ENCODE results near the gene GALM.
"Not testable (repeated sequence)": the region's sequence is repeated elsewhere in the genome, so short reads cannot be mapped to it uniquely, and the experiment has no call there.

GALM gene

DNA sequence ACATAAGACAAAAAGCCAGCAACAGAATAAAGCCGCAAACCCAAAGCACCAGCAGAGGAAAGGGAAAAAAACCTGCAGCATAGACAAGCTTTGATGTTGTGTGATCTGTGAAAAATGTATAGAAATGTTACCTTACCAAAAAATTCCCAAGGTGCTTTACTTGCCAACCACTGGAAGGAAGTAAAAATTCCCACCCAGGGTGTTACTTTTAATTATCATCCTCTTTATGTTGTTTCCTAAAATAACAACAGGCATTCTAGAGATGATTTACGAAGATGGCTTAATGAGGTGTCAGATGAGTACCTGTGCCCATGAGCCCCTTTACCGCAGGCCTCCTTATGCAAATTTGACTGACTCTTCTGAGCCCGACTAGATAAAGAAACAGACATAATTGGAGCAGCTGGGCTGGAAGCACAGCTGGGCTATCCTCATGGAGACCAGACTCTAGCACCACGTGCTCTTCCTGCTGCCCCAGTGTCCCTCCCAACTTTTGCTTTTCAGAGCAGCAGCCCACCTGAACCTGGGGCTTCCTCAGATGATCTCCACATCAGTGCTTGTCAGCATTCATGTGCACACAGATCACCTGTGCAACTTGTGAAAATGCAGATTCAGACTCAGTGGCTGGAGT lies 43.8 kb downstream of the GALM start:
- DNase-seq (ENCODE audit: low read depth in 2 of 2) = no peak

DNA sequence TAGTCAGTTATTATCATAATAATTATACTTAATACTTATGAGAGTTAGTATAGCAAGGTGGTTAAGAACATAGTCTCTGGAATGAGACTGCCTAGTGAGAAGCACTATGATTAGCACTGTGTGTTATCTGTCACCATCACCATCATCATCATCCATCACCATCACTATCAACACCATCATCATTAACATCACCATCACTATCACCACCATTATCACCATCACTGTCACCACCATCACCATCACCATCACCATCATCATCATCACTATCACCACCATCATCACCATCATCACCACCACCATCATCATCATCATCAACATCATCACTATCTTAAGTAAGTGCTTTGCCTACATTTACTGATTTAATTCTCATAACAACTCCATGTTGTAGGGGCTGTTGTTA lies 45.6 kb downstream of the GALM start:
- DNase-seq (ENCODE audit: low read depth in 2 of 2) = no peak

DNA sequence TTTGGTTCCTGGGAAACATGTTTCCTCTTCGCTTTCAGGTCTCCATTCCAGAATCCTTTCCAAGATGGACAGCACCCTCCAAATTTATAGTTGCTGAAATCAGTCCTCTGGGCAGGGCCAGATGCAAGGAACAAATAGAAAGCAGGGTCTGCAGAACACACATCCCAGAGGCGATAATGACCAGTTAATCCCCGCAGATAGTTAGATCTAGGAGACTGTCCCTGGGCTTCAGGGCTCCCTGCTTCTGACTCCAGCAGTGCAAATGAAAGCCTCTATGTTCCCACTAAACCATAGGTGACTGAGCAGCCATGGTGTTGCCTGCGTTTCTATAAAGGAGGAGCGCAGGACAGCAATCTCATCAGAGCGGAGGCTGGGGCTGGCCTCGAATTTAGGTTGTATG lies 46.5 kb downstream of the GALM start:
- DNase-seq (ENCODE audit: low read depth in 2 of 2) = no peak

- no peak for DNase-seq (ENCODE audit: low read depth in 2 of 2)
These were observed 47.0 kb downstream of the GALM start for GRCh38 chr2:38712871-38713270.

- DNase-seq (ENCODE audit: low read depth in 2 of 2) = no peak
These were observed 47.4 kb downstream of the GALM start for GRCh38 chr2:38713338-38713737.

DNA sequence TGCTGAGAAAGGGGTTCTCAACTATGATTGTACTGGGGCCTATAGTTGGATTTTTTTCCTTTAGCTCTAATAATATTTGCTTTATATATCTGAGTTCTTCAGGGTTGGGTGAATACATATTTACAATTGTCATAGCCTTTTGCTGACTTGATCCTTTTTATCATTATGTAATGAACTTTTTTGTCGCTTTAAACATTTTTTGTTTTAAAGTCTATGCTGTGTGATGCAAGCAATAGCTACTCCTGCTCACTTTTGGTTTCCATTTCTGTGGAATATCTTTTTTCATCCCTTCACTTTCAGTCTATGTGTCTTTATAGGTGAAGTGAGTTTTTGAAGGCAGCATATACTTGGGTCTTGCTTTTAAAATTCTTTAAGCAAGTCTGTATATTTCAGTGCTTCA lies 49.0 kb downstream of the GALM start:
- DNase-seq (ENCODE audit: low read depth in 2 of 2) = not testable (repeated sequence)

- no peak for DNase-seq (ENCODE audit: low read depth in 2 of 2)
These were observed 50.3 kb downstream of the GALM start for GRCh38 chr2:38716185-38716584.

DNA sequence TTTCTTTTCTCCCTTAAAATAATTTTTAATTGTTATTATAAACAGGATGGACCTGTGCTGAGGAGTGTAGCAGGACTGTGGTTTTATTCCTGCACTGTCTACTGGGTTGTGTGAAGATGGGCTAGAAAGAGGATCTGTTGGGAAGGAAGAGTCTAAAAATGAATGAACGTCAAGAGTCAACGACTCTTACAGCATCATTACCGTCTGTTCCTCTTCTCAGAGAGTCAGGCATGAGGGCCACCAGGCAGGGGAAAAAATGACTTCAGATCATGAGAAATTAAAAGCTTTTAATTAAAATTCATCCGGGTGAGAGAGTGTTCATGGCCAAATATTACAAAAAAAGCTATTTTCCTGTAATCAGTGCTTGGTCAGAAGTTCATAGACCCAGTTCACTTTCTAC lies 52.7 kb downstream of the GALM start:
- DNase-seq (ENCODE audit: low read depth in 2 of 2) = no peak

GRCh38 chr2:38719706-38720105 lies 53.8 kb downstream of the GALM start:
- DNase-seq (ENCODE audit: low read depth in 2 of 2) = no peak

DNA sequence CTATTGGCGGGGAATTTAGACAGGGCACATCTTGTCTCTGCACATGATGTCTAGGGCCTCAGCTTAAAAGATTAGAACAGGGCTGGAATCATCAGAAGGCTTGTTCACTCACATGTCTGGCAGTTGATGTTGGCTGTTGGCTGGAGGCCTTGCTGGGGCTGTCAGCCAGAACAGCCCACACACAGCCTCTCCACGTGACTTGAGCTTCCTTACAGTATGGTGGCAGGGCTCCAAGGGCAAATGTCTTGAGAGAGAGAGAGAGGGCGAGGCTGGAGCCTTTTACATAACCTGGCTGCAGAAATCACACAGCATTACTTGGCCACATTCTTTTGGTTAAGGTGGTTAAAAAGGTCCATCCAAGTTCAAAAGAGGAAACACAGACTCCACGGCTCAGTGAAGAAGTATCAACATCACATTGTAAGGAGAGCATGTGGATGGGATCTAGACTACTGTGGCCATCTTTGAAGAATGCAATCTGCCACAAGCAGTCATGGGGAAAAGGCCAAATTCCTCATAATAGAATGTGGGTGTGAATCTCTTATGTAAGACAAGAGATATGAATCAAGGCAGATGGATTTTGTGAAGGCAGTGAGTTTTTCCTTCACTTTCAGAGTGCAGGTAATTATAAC lies 54.8 kb downstream of the GALM start:
- DNase-seq (ENCODE audit: low read depth in 2 of 2) = no peak

DNA sequence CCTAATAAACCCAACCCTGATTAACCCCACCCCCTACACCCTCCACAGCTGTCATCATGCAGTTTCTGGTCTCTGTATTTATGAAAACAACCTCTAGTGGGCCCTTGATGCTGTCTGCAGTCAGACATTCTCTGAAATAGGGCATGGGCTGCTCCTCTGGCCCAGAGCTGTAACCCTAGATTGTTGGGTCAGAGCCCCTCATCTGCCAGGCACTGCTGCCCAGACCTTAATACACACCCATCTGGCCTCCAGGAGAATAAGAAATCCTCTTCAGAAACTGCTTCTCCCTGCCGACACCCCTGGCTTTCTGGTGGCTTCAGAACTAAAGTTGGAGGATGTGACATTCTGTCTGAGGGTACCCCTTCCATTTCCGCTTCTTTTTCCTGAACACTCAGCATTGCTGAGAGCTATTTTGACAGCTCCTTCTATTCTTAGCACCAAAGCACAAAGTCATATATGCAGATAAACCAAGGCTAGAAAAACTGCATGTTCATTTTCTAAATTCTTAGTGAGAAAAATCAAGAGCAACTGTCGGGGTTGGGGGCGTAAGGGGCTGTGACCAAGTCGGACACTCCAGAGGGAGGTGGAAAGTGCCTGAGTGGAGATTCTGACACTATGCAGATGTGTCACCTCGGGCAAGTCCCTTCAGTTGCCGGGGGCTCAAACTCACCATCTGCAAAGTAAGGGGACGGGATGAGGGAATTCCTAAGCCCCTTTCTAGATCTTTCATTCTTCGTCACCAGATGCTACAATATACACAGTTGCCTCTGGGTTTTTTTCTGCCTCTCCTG lies 56.6 kb downstream of the GALM start:
- DNase-seq (ENCODE audit: low read depth in 2 of 2) = peak in 1 of 2 donors; percentile 47

- no peak for DNase-seq (ENCODE audit: low read depth in 2 of 2)
These were observed 57.3 kb downstream of the GALM start for GRCh38 chr2:38723173-38723572.

DNA sequence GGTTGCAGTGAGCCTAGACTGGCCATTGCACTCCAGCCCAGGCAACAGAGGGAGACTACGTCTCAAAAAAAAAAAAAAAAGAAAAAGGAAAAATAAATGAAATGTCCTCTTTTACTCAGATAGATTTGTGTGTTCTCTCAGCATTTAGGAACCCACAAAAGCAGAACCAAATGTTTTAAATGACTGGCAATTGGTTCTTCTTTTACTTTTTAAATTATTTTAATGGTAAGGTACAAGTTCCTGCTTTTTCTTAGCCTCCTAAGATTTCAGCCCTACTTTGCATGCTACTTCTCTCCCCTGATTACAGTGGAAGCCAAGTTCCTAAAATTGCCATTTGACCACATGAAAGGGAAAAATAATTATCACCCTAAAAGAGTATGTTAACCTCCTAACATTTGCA lies 61.7 kb downstream of the GALM start:
- no peak for DNase-seq (ENCODE audit: low read depth in 2 of 2)

DNA sequence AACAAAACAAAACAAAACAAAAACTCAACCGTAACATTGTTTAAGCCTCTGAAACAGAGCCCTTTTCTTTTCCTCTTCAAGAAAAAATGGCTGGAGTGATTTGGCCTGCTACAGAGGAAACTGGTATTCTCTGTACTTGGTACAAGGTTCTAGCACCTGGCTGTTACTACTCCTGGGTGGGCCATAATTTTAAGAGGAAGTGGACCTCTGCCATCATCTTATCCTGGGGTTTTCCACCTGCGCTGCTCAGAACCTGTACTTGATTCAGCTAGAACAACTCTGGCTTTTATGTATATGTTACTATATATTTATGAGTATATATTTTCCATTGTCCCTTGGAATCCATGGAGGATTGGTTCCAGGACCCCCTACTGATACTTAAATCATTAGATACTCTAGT lies 62.8 kb downstream of the GALM start:
- no peak for DNase-seq (ENCODE audit: low read depth in 2 of 2)

GRCh38 chr2:38731090-38731489 lies 65.2 kb downstream of the GALM start:
- no peak for DNase-seq (ENCODE audit: low read depth in 2 of 2)

DNA sequence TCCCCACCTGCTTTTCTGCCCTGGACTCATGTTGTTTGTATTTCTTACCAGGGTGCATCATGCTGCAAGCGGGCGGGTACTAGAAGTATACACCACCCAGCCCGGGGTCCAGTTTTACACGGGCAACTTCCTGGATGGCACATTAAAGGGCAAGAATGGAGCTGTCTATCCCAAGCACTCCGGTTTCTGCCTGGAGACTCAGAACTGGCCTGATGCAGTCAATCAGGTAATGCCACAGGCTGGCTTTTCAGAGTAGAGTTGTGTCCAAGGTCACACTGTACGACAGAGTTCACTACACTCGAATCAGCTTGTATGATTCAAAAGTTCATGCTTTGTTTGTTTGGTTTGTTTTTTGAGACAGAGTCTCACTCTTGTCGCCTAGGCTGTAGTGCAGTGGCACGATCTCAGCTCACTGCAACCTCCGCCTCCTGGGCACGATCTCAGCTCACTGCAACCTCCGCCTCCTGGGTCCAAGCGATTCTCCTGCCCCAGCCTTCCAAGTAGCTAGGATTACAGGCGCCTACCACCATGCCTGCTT lies 65.8 kb downstream of the GALM start:
- DNase-seq (ENCODE audit: low read depth in 2 of 2) = no peak

DNA sequence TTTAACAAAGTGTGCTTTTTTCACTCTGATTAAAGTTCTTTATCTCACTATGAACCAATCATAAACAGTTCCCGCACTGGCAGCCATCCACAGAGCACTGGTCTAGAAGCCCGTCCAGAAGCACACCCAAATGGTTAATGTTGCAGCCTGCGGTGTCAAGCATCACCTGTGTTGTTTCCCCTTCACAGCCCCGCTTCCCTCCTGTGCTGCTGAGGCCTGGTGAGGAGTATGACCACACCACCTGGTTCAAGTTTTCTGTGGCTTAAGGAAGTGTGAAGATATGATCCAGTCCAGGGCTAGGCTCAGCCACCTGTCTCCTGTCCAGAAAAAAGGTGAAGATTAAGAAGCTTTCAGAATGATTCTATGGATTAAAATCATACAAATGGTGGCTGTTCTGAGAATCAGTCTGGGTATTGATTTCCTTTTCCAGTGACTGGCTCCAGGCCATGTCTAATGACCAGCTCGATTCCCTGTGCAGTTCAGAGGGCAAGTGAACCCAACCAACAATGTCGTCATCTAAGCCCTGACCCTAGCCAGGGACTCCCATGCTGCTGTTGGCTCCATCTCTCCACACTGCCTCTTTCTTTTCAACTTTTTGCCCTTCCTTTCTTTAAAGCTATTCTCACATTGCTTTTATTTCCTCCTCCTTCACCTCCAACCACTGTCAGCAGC lies 67.5 kb downstream of the GALM start:
- DNase-seq (ENCODE audit: low read depth in 2 of 2) = no peak

DNA sequence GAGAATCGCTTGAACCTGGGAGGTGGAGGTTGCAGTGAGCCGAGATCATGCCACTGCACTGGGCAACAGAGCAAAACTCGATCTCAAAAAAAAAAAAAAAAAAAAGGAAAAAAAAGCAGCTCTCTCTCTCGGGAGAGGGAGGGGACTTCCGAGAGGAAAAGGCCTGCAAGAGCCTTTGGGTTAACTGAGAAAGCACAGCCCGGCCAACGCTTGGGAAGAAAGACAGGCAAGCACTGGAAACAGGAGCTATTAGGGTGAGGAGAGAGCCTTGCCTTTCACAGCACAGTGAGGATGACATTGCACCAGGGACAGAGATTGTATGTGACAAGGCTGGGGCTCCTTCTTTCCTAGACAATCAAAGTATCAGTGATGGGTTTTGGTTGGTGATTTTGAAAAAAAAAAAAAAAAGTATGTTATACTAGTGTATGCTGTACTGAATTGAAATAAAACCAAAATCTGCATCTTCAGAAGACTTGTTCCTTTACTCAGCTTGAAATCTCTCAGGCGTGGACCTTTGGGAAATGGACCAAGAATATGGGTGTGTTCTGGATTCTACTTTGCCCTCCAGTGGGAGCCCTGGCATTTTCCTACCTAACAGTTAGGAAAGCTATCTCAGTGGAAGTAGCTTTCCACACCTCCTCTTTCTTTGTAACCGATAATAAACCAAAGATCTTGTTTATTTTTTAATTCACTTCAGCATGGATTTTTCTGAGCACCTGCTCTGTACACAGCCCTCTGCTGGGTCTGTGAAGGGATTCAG lies 68.6 kb downstream of the GALM start:
- DNase-seq (ENCODE audit: low read depth in 2 of 2) = no peak

DNA sequence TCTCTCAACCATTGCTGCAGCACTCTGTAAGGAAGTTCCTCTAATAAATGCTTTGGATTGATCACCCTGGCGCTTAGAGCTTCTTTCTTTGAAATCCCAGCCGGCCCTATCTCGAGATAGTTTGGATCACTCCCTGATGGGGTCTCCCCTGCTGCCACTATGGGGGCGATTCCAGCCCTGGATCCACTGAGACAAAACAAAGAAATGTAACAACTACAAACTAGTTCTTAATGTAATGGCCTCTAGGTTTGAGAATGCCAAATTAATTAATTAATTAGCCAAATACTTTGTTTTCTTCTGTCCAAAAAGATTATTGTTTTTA lies 70.0 kb downstream of the GALM start:
- DNase-seq (ENCODE audit: low read depth in 2 of 2) = no peak

- DNase-seq (ENCODE audit: low read depth in 2 of 2) = not testable (repeated sequence)
These were observed 71.2 kb downstream of the GALM start for GRCh38 chr2:38737000-38737698.

GRCh38 chr2:38737925-38738324 lies 72.0 kb downstream of the GALM start:
- no peak for DNase-seq (ENCODE audit: low read depth in 2 of 2)
